ENCODE data around the gene TTC38. TPM values are rescaled to one million over a fixed set of nuclear protein-coding genes. Genes with fewer than 3 reads are reported as not detected.

The TTC38 gene
- total RNA-seq, 5 donors from 2014 or later (not counting 1 experiment from before 2014, with no cell fraction given) = 6.8 to 21.6 (median 9.5) TPM

DNA sequence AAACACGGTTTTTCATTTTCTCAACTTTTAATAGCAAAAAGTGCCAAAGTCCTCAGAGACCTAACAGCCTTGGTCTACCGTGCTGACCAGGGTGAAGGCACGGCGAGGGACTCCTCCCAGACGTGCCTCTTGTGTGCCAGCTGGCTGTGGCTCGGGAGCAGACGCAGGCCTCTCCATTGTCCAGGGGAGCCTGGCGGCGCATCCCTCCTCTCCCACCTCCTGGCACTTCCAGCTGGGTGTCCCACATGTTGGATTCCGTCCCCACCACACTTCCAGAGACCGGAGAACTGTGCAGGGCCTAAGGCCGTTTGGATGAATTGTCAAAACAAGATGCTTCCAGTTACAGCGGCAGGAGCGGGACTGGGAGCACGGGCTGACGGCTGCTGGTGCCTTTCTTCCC lies 29.3 kb upstream of the TTC38 start:
- ATAC-seq (replicated peaks in 1 of 4) (no peak), DNase-seq (no peak)
- 98% methylated on average over 16 of the region's 16 CpGs for WGBS (ENCODE audit: insufficient coverage)
- Mint-ChIP-seq H3K27ac (no peak overlapping the region), H3K4me3 (no peak overlapping the region), H3K27me3 (no peaks in the 10 kb centered on the region), H3K36me3 (peaks cover 27% of the 10 kb centered on the region), H3K9me3 (no peaks in the 10 kb centered on the region), H3K4me1 (peaks cover 12 to 22% (median 22%) of the 10 kb centered on the region in 3 donors)
- no peak overlapping the region for H3K27ac ChIP-seq (ENCODE audit: low read length)
- H3K9me3 ChIP-seq = no peaks in the 10 kb centered on the region
- H3K4me1 ChIP-seq (ENCODE audit: control insufficient read depth in 1 of 2, extremely low read depth in 1 of 2, insufficient read depth in 2 of 2, low read length in 2 of 2) = peaks cover 14 to 22% of the 10 kb centered on the region in 2 experiments
- CTCF ChIA-PET = no interaction called here
- POLR2A ChIA-PET = no interaction called here
- H3K4me3 ChIP-seq (ENCODE audit: control insufficient read depth in 1 of 2, extremely low read depth in 1 of 2, low read length in 1 of 2) = no peak overlapping the region
- peaks cover 0 to 12% of the 10 kb centered on the region in 2 donors for H3K36me3 ChIP-seq (ENCODE audit: control insufficient read depth in 2 of 2, extremely low read depth in 1 of 2, insufficient read depth in 1 of 2, low read length in 1 of 2)
- no peaks in the 10 kb centered on the region for H3K27me3 ChIP-seq (replicated peaks in 1 of 2; ENCODE audit: control insufficient read depth in 2 of 2, extremely low read depth in 1 of 2, insufficient read depth in 2 of 2, low read length in 1 of 2)

GRCh38 chr22:46239261-46240048 lies 28.4 kb upstream of the TTC38 start:
- peaks cover 12 to 22% (median 22%) of the 10 kb centered on the region in 3 donors for H3K4me1 Mint-ChIP-seq
- DNase-seq = peak in 11 of 35 experiments; percentile 3 to 33 (median 17)
- Histone ChIP-seq H3K9me3 (no peaks in the 10 kb centered on the region), H3K27ac (ENCODE audit: low read length) (peak overlapping the region; percentile 30), H3K4me1 (ENCODE audit: control insufficient read depth in 1 of 2, extremely low read depth in 1 of 2, insufficient read depth in 2 of 2, low read length in 2 of 2) (peaks cover 14 to 22% of the 10 kb centered on the region in 2 experiments), H3K36me3 (ENCODE audit: control insufficient read depth in 2 of 2, extremely low read depth in 1 of 2, insufficient read depth in 1 of 2, low read length in 1 of 2) (peaks cover 0 to 19% of the 10 kb centered on the region in 2 donors), H3K4me3 (ENCODE audit: control insufficient read depth in 1 of 2, extremely low read depth in 1 of 2, low read length in 1 of 2) (peak overlapping the region in 1 of 2 donors; percentile 12), H3K27me3 (replicated peaks in 1 of 2; ENCODE audit: control insufficient read depth in 2 of 2, extremely low read depth in 1 of 2, insufficient read depth in 2 of 2, low read length in 1 of 2) (no peaks in the 10 kb centered on the region)
- H3K4me3 Mint-ChIP-seq = peak overlapping the region in 1 of 3 donors; percentile 61
- ChIA-PET POLR2A (no interaction called here), CTCF (no interaction called here)
- H3K36me3 Mint-ChIP-seq = peaks cover 32% of the 10 kb centered on the region
- no peaks in the 10 kb centered on the region for H3K9me3 Mint-ChIP-seq
- H3K27me3 Mint-ChIP-seq = no peaks in the 10 kb centered on the region
- WGBS (ENCODE audit: insufficient coverage) = 15% methylated on average over 9 of the region's 20 CpGs
- peak overlapping the region; percentile 79 to 92 for H3K27ac Mint-ChIP-seq
- peak; percentile 34 to 84 (median 74) for ATAC-seq (replicated peaks in 1 of 4)

GRCh38 chr22:46240073-46240472 lies 27.7 kb upstream of the TTC38 start:
- DNase-seq (no peak), ATAC-seq (replicated peaks in 1 of 4) (peak in 1 of 4 experiments; percentile 15)
- peaks cover 5 to 26% of the 10 kb centered on the region in 2 donors for H3K36me3 ChIP-seq (ENCODE audit: control insufficient read depth in 2 of 2, extremely low read depth in 1 of 2, insufficient read depth in 1 of 2, low read length in 1 of 2)
- H3K9me3 ChIP-seq = no peaks in the 10 kb centered on the region
- Mint-ChIP-seq H3K9me3 (no peaks in the 10 kb centered on the region), H3K4me1 (peaks cover 12 to 22% (median 22%) of the 10 kb centered on the region in 3 donors), H3K36me3 (peaks cover 28% of the 10 kb centered on the region), H3K27ac (peak overlapping the region; percentile 79 to 92), H3K27me3 (no peaks in the 10 kb centered on the region), H3K4me3 (peak overlapping the region in 1 of 3 donors; percentile 61)
- no peaks in the 10 kb centered on the region for H3K27me3 ChIP-seq (replicated peaks in 1 of 2; ENCODE audit: control insufficient read depth in 2 of 2, extremely low read depth in 1 of 2, insufficient read depth in 2 of 2, low read length in 1 of 2)
- ChIA-PET POLR2A (no interaction called here), CTCF (no interaction called here)
- 80% methylated on average over 2 of the region's 2 CpGs for WGBS (ENCODE audit: insufficient coverage)
- H3K4me3 ChIP-seq (ENCODE audit: control insufficient read depth in 1 of 2, extremely low read depth in 1 of 2, low read length in 1 of 2) = peak overlapping the region in 1 of 2 donors; percentile 12
- H3K4me1 ChIP-seq (ENCODE audit: control insufficient read depth in 1 of 2, extremely low read depth in 1 of 2, insufficient read depth in 2 of 2, low read length in 2 of 2) = peaks cover 14 to 22% of the 10 kb centered on the region in 2 experiments
- H3K27ac ChIP-seq (ENCODE audit: low read length) = no peak overlapping the region

DNA sequence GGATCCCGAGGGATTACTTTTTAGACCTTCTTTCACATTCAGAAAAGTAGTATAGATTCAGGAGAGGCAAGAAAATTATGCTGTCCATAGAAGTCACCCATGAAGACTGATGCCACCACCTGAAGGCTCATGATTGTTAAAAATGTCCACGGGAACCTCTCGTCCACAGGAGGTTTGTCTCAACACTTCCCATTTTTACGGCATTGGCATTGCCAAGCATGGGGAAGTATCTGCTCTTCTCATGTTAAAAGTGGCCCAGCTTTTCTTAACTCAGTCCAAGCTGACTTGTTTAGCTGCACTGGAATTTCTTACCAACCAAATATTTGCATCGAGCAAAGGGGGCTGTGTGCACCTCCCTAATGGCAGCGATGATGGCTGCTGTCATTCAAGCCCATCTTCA lies 27.3 kb upstream of the TTC38 start:
- Mint-ChIP-seq H3K4me1 (peaks cover 12 to 22% (median 22%) of the 10 kb centered on the region in 3 donors), H3K4me3 (peak overlapping the region in 1 of 3 donors; percentile 61), H3K27ac (peak overlapping the region; percentile 74 to 92), H3K36me3 (peaks cover 26% of the 10 kb centered on the region), H3K27me3 (no peaks in the 10 kb centered on the region), H3K9me3 (no peaks in the 10 kb centered on the region)
- no peaks in the 10 kb centered on the region for H3K9me3 ChIP-seq
- H3K4me1 ChIP-seq (ENCODE audit: control insufficient read depth in 1 of 2, extremely low read depth in 1 of 2, insufficient read depth in 2 of 2, low read length in 2 of 2) = peaks cover 14 to 22% of the 10 kb centered on the region in 2 experiments
- ChIA-PET POLR2A (no interaction called here), CTCF (no interaction called here)
- DNase-seq = no peak
- ATAC-seq (replicated peaks in 1 of 4) = no peak
- no peaks in the 10 kb centered on the region for H3K27me3 ChIP-seq (replicated peaks in 1 of 2; ENCODE audit: control insufficient read depth in 2 of 2, extremely low read depth in 1 of 2, insufficient read depth in 2 of 2, low read length in 1 of 2)
- no peak overlapping the region for H3K27ac ChIP-seq (ENCODE audit: low read length)
- H3K4me3 ChIP-seq (ENCODE audit: control insufficient read depth in 1 of 2, extremely low read depth in 1 of 2, low read length in 1 of 2) = no peak overlapping the region
- 97% methylated on average over 5 of the region's 6 CpGs for WGBS (ENCODE audit: insufficient coverage)
- peaks cover 6 to 23% of the 10 kb centered on the region in 2 donors for H3K36me3 ChIP-seq (ENCODE audit: control insufficient read depth in 2 of 2, extremely low read depth in 1 of 2, insufficient read depth in 1 of 2, low read length in 1 of 2)

DNA sequence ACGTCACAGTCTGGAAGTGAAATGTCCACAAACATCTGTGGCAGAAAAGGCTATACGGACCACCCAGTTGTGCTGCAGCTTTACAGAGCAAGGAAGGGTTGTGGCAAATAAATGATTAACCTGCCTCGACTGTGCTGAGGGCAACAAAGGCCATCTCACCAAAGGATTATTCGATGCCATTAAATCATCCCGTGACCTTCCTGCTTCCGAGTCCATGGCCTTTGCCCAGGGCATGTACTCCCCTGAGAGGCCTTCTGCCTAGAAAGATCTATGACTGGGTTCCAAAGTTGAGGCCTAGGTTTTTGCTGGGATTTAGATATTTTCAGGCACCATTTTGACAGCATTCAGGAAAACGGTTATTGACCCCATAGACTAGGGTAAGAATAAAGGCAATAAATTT lies 26.9 kb upstream of the TTC38 start:
- H3K27me3 ChIP-seq (replicated peaks in 1 of 2; ENCODE audit: control insufficient read depth in 2 of 2, extremely low read depth in 1 of 2, insufficient read depth in 2 of 2, low read length in 1 of 2) = no peaks in the 10 kb centered on the region
- peaks cover 6 to 24% of the 10 kb centered on the region in 2 donors for H3K36me3 ChIP-seq (ENCODE audit: control insufficient read depth in 2 of 2, extremely low read depth in 1 of 2, insufficient read depth in 1 of 2, low read length in 1 of 2)
- Mint-ChIP-seq H3K4me1 (peaks cover 16 to 22% (median 22%) of the 10 kb centered on the region in 3 donors), H3K27me3 (no peaks in the 10 kb centered on the region), H3K36me3 (peaks cover 24% of the 10 kb centered on the region), H3K27ac (peak overlapping the region in 1 of 2 donors; percentile 11), H3K4me3 (no peak overlapping the region), H3K9me3 (no peaks in the 10 kb centered on the region)
- whole genome bisulfite sequencing (ENCODE audit: insufficient coverage) = 96% methylated on average over 6 of the region's 7 CpGs
- no peaks in the 10 kb centered on the region for H3K9me3 ChIP-seq
- no peak for ATAC-seq (replicated peaks in 1 of 4)
- CTCF ChIA-PET = no interaction called here
- no peak overlapping the region for H3K27ac ChIP-seq (ENCODE audit: low read length)
- H3K4me1 ChIP-seq (ENCODE audit: control insufficient read depth in 1 of 2, extremely low read depth in 1 of 2, insufficient read depth in 2 of 2, low read length in 2 of 2) = peaks cover 14 to 22% of the 10 kb centered on the region in 2 experiments
- DNase-seq = no peak
- POLR2A ChIA-PET = no interaction called here
- no peak overlapping the region for H3K4me3 ChIP-seq (ENCODE audit: control insufficient read depth in 1 of 2, extremely low read depth in 1 of 2, low read length in 1 of 2)

DNA sequence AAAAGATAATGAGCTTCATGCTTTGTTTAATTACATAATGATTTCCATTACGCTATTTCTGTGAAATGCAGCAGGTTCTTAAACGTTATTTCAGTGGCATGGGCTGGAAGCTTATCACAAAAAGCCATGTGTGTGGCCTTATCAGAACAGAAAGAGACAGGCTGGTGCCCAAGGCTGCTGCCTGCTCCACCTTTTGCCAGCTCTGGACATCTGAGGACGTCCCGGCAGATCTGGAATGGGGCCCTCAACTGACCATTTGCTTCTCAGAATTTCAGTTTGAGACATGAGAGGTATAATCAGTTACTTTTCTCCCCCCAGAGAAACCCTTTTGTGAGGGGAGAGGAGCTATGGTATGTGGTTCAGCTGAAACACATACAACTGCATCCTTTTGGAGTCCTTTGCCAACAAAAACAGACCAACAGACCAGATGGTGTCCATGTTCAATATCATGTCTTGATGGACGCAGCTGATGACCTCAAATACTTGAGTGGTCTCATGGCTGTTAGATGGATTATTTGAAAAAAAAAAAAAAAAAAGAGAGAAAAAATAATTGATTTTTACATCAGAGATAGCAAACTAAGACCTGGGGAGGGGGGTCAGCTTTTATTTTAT lies 26.3 kb upstream of the TTC38 start:
- H3K36me3 Mint-ChIP-seq = peaks cover 22% of the 10 kb centered on the region
- H3K27ac ChIP-seq (ENCODE audit: low read length) = no peak overlapping the region
- no peak overlapping the region for H3K4me3 ChIP-seq (ENCODE audit: control insufficient read depth in 1 of 2, extremely low read depth in 1 of 2, low read length in 1 of 2)
- ChIA-PET POLR2A (interaction anchor here in 1 of 2 donors (0.6 kb wide), 1 partner anchor 98 kb away, joined by 6 read pairs; no protein-coding TSS in a partner anchor), CTCF (no interaction called here)
- no peaks in the 10 kb centered on the region for H3K9me3 ChIP-seq
- no peak for ATAC-seq (replicated peaks in 1 of 4)
- H3K4me1 Mint-ChIP-seq = peaks cover 22% of the 10 kb centered on the region in 3 donors
- no peak for DNase-seq
- H3K27me3 Mint-ChIP-seq = no peaks in the 10 kb centered on the region
- H3K9me3 Mint-ChIP-seq = no peaks in the 10 kb centered on the region
- 68% methylated on average over 2 of the region's 5 CpGs for WGBS (ENCODE audit: insufficient coverage)
- peaks cover 6 to 22% of the 10 kb centered on the region in 2 donors for H3K36me3 ChIP-seq (ENCODE audit: control insufficient read depth in 2 of 2, extremely low read depth in 1 of 2, insufficient read depth in 1 of 2, low read length in 1 of 2)
- H3K27ac Mint-ChIP-seq = no peak overlapping the region
- no peak overlapping the region for H3K4me3 Mint-ChIP-seq
- H3K27me3 ChIP-seq (replicated peaks in 1 of 2; ENCODE audit: control insufficient read depth in 2 of 2, extremely low read depth in 1 of 2, insufficient read depth in 2 of 2, low read length in 1 of 2) = no peaks in the 10 kb centered on the region
- peaks cover 14 to 22% of the 10 kb centered on the region in 2 experiments for H3K4me1 ChIP-seq (ENCODE audit: control insufficient read depth in 1 of 2, extremely low read depth in 1 of 2, insufficient read depth in 2 of 2, low read length in 2 of 2)
